ENCODE data around the gene KCNK16. TPM values are rescaled to one million over a fixed set of nuclear protein-coding genes. Genes with fewer than 3 reads are reported as not detected.

The KCNK16 gene
- total and polyA plus RNA-seq, 10 of the 15 experiments (the other 5 are each of a cell fraction or from before 2014, with no cell fraction given): not detected

- POLR2A ChIA-PET: no interaction called here
- SMC1A ChIA-PET (ENCODE audit: uncharacterized antibody, unreplicated experiment): no interaction called here
- Histone ChIP-seq H3K79me2 (ENCODE audit: control insufficient read depth, insufficient read depth, low read length) (no peaks in the 10 kb centered on the region), H3K4me1 (ENCODE audit: control insufficient read depth, insufficient read depth, low read length) (peaks cover 14% of the 10 kb centered on the region), H4K20me1 (ENCODE audit: control insufficient read depth, insufficient read depth) (no peaks in the 10 kb centered on the region), H3K4me3 (no peak overlapping the region), H2AFZ (ENCODE audit: control insufficient read depth, low read depth, low read length) (no peak overlapping the region), H3K27me3 (replicated peaks in 1 of 2; ENCODE audit: control insufficient read depth in 2 of 2, insufficient read depth in 2 of 2, low read length in 1 of 2) (no peaks in the 10 kb centered on the region), H3K4me2 (ENCODE audit: control insufficient read depth, insufficient read depth) (no peak overlapping the region), H3K36me3 (ENCODE audit: control insufficient read depth in 2 of 2, insufficient read depth in 2 of 2, low read length in 1 of 2) (no peaks in the 10 kb centered on the region), H3K9ac (ENCODE audit: control insufficient read depth, insufficient read depth, low read length) (no peak overlapping the region), H3K27ac (ENCODE audit: control insufficient read depth, insufficient read depth) (no peak overlapping the region), H3K9me3 (replicated peaks; ENCODE audit: control insufficient read depth, insufficient read depth, low read length) (no peaks in the 10 kb centered on the region)
- WGBS (ENCODE audit: insufficient coverage, insufficient replicate concordance, low lambda C conversion rate, missing lambda C conversion rate): 26% methylated on average over 7 of the region's 7 CpGs
- DNase-seq (ENCODE audit: low read depth, low spot score): no peak
- intact Hi-C loops (cut with micrococcal nuclease; ENCODE audit: unreplicated experiment) (no loop called here), in situ Hi-C loops (cut with MboI) (no loop called here)
- ATAC-seq: no peak
- CTCF ChIA-PET: no interaction called here
- FAIRE-seq: no peak
- RAD21 ChIA-PET (ENCODE audit: unreplicated experiment): no interaction called here
- BruUV-seq (replicated peaks): no TSS peak
- no peak for TF ChIP-seq MEF2B (IDR thresholded peaks at IDR 0.05; ENCODE audit: partially characterized antibody, poor library complexity, severe bottlenecking)
- no peak for TF ChIP-seq MAX (IDR thresholded peaks at IDR 0.05; ENCODE audit: low read depth, low read length)
- no peak for TF ChIP-seq IRF5 (IDR thresholded peaks at IDR 0.05; ENCODE audit: borderline replicate concordance)
- TF ChIP-seq PAX5 (IDR thresholded peaks at IDR 0.05; ENCODE audit: borderline replicate concordance, low read depth, low read length): no peak
- no peak for TF ChIP-seq CBFB (IDR thresholded peaks at IDR 0.05; ENCODE audit: low read depth)
- TF ChIP-seq HDAC2 (IDR thresholded peaks at IDR 0.05): no peak
- TF ChIP-seq ZZZ3 (IDR thresholded peaks at IDR 0.05; ENCODE audit: control insufficient read depth, insufficient read length, low read depth): no peak
- TF ChIP-seq SPI1 (IDR thresholded peaks at IDR 0.05; ENCODE audit: borderline replicate concordance, insufficient read depth, low read depth, low read length): no peak
- no peak for TF ChIP-seq REST (IDR thresholded peaks at IDR 0.05; ENCODE audit: low read depth, low read length)
- no peak for TF ChIP-seq TCF7 (IDR thresholded peaks at IDR 0.05; ENCODE audit: borderline replicate concordance)
- no peak for TF ChIP-seq KDM1A (IDR thresholded peaks at IDR 0.05; ENCODE audit: borderline replicate concordance)
- TF ChIP-seq ZNF592 (IDR thresholded peaks at IDR 0.05): no peak
Observed at GRCh38 chr6:39333644-39334438, 11.3 kb upstream of the KCNK16 start.

Measured in GM12878 (cell line).